IMR-90 (cell line): ENCODE results near the gene TAS2R14. TPM values are rescaled to one million over a fixed set of nuclear protein-coding genes. Genes with fewer than 3 reads are reported as not detected.

Experiments
- ATAC-seq: fragments of 200-7000 bp; cut with Tn5 transposase; 2 replicates; pipeline ENCODE4 v1.9.1; 2020; ENCODE audit warnings: low read depth, mild to moderate bottlenecking, moderate library complexity
- BruUV-seq: library from RNA; stranded (reverse); fragments of 400-500 nt; replicated peaks from 2 replicates; lab custom pipeline; 2021; lab: Mats Ljungman, UMichigan
- CTCF ChIA-PET: fragments of 300-600 bp; formaldehyde crosslinking; extraction: SDS; loops from one replicate; lab custom pipeline; 2021; ENCODE audit warnings: antibody characterized with exemption; lab: Yijun Ruan, JAX
- POLR2A ChIA-PET: fragments of 300-600 bp; sonication (Branson Sonifier 250); formaldehyde crosslinking; loops from one replicate; lab custom pipeline; 2022; ENCODE audit warnings: antibody characterized with exemption; ENCODE audit not compliant: unreplicated experiment; lab: Charles Lee
- DNase-seq: peaks from one replicate; pipeline ENCODE4 v3.0.0; 2013
- H2AFZ ChIP-seq: replicated peaks from 2 replicates; pipeline ENCODE3; 2013; ENCODE audit warnings: low read length, mild to moderate bottlenecking; ENCODE audit not compliant: poor library complexity
- H2AK5ac ChIP-seq: 2 replicates; pipeline ENCODE4 v1.6.1; 2013; ENCODE audit warnings: low read depth, low read length, inconsistent platforms
- H2AK9ac ChIP-seq: replicated peaks from 2 replicates; pipeline ENCODE3; 2013; ENCODE audit warnings: mild to moderate bottlenecking, low read depth, low read length, moderate library complexity; ENCODE audit not compliant: poor library complexity
- H2BK120ac ChIP-seq: 2 replicates; pipeline ENCODE4 v1.6.1; 2013; ENCODE audit warnings: low read depth, low read length, inconsistent platforms
- H2BK15ac ChIP-seq: 3 replicates; pipeline ENCODE4 v1.6.1; 2013; ENCODE audit warnings: low read depth, low read length, inconsistent platforms
- H2BK20ac ChIP-seq: 2 replicates; pipeline ENCODE4 v1.6.1; 2013; ENCODE audit warnings: low read depth, mild to moderate bottlenecking, inconsistent platforms, low read length, moderate library complexity
- H2BK5ac ChIP-seq: 2 replicates; pipeline ENCODE4 v1.6.1; 2013; ENCODE audit warnings: mild to moderate bottlenecking, low read depth, low read length, inconsistent platforms; ENCODE audit not compliant: poor library complexity, severe bottlenecking
- H3K14ac ChIP-seq: replicated peaks from 2 replicates; pipeline ENCODE4 v1.6.1; 2013; ENCODE audit warnings: low read depth, low read length, inconsistent platforms
- H3K18ac ChIP-seq: 2 replicates; pipeline ENCODE4 v1.6.1; 2013; ENCODE audit warnings: low read depth, low read length, control low read depth
- H3K23ac ChIP-seq: 2 replicates; pipeline ENCODE4 v1.6.1; 2013; ENCODE audit warnings: low read depth, low read length, inconsistent platforms
- H3K27ac ChIP-seq: 2 replicates; pipeline ENCODE4 v1.5.1; 2013; ENCODE audit warnings: mild to moderate bottlenecking, control low read depth, low read length; ENCODE audit not compliant: insufficient read depth
- H3K27me3 ChIP-seq: 2 replicates; pipeline ENCODE4 v1.6.1; 2013; ENCODE audit warnings: low read length; ENCODE audit not compliant: control insufficient read depth, insufficient read depth
- H3K36me3 ChIP-seq: 2 replicates; pipeline ENCODE4 v1.6.1; 2013; ENCODE audit warnings: low read length, mixed read lengths; ENCODE audit not compliant: control insufficient read depth, insufficient read depth
- H3K4ac ChIP-seq: 2 replicates; pipeline ENCODE4 v1.6.1; 2013; ENCODE audit warnings: low read depth, low read length, inconsistent platforms
- H3K4me1 ChIP-seq: 2 replicates; pipeline ENCODE4 v1.6.1; 2013; ENCODE audit warnings: low read length, mixed read lengths; ENCODE audit not compliant: control insufficient read depth, insufficient read depth
- H3K4me2 ChIP-seq: 2 replicates; pipeline ENCODE4 v1.6.1; 2013; ENCODE audit warnings: low read depth, mild to moderate bottlenecking, control low read depth, low read length, moderate library complexity
- H3K4me3 ChIP-seq: 2 replicates; pipeline ENCODE4 v1.5.1; 2013; ENCODE audit warnings: low read depth, mild to moderate bottlenecking, control low read depth, low read length, moderate library complexity; ENCODE audit not compliant: insufficient read depth
- H3K56ac ChIP-seq: 2 replicates; pipeline ENCODE4 v1.6.1; 2013; ENCODE audit warnings: low read length, inconsistent platforms; ENCODE audit not compliant: insufficient read depth; ENCODE audit errors: extremely low read depth
- H3K79me1 ChIP-seq, 2 experiments: 2 replicates each; pipeline ENCODE4 v1.6.1; 2013; ENCODE audit warnings: low read length in 2 of 2, inconsistent platforms in 1 of 2, low read depth in 1 of 2
- H3K9ac ChIP-seq: 2 replicates; pipeline ENCODE4 v1.6.1; 2013; ENCODE audit warnings: low read depth, low read length, control low read depth
- H3K9me1 ChIP-seq: 2 replicates; pipeline ENCODE4 v1.6.1; 2013; ENCODE audit warnings: low read length, inconsistent platforms; ENCODE audit not compliant: insufficient read depth
- H3K9me3 ChIP-seq: 2 replicates; pipeline ENCODE4 v1.6.1; 2013; ENCODE audit warnings: low read length; ENCODE audit not compliant: control insufficient read depth, insufficient read depth
- H4K20me1 ChIP-seq: 2 replicates; pipeline ENCODE4 v1.6.1; 2013; ENCODE audit warnings: low read length, inconsistent platforms; ENCODE audit not compliant: insufficient read depth
- H4K5ac ChIP-seq: 2 replicates; pipeline ENCODE4 v1.6.1; 2013; ENCODE audit warnings: mild to moderate bottlenecking, low read depth, low read length, control low read depth
- H4K8ac ChIP-seq, 2 experiments: 2 replicates each; pipeline ENCODE4 v1.6.1; 2013; ENCODE audit warnings: low read depth in 2 of 2, low read length in 2 of 2, control low read depth in 1 of 2, inconsistent platforms in 1 of 2
- H4K91ac ChIP-seq: 2 replicates; pipeline ENCODE4 v1.6.1; 2013; ENCODE audit warnings: low read depth, low read length, inconsistent platforms; ENCODE audit not compliant: insufficient read depth
- BHLHE40 ChIP-seq: fragments of 150-350 bp; IDR thresholded peaks from 2 replicates; pipeline ENCODE4 v1.6.1; 2016; ENCODE audit warnings: mild to moderate bottlenecking, low read depth, low read length
- SMC3 ChIP-seq: fragments of 150-350 bp; IDR thresholded peaks from 2 replicates; pipeline ENCODE4 v1.6.1; 2016; ENCODE audit warnings: low read depth, mild to moderate bottlenecking, antibody characterized with exemption, low read length, moderate library complexity
- WGBS, 2 experiments: methylation state at CpG; one replicate each; pipeline versions ENCODE4 v1.1.5 to v1.1.7; 2013; ENCODE audit warnings: missing lambda C conversion rate in 2 of 2; ENCODE audit not compliant: insufficient read length in 1 of 2; ENCODE audit errors: extremely low coverage in 2 of 2; 5-methylcytosine and 5-hydroxymethylcytosine counted together
- dilution Hi-C: fragments of 300-500 bp; cut with HindIII; formaldehyde crosslinking; loops from one replicate; pipeline ENCODE4 v1.14.3; 2018; ENCODE audit warnings: low sequenced_read_pairs; ENCODE audit not compliant: unreplicated experiment
- in situ Hi-C: fragments of 300-500 bp; cut with MboI; formaldehyde crosslinking; loops from 3 replicates; pipeline ENCODE4 v1.14.3; 2019; ENCODE audit warnings: low sequenced_read_pairs, inconsistent platforms, mixed read lengths
- intact Hi-C: fragments of 100-400 bp; cut with micrococcal nuclease; formaldehyde crosslinking; loops from 2 replicates; pipeline ENCODE4 v1.10.0; 2022
- polyA plus RNA-seq, 3 experiments: library from polyadenylated mRNA; depleted of rRNA; stranded (reverse); fragments of >200 nt; gene quantifications; 2 replicates each; pipeline ENCODE4 v1.2.3, GENCODE V29; 2012; ENCODE audit warnings: low replicate concordance in 1 of 3
- total RNA-seq: library from RNA; depleted of rRNA; stranded (reverse); fragments of >200 nt; gene quantifications from 2 replicates; pipeline ENCODE4 v1.2.3, GENCODE V29; 2012
- TF ChIP-seq, protein P1 (sequence below): conservative IDR thresholded peaks from 2 replicates; pipeline ENCODE4 v1.5.1; 2012; ENCODE audit warnings: mild to moderate bottlenecking, low read depth, low read length, improper control_type of control experiment

TAS2R14 gene
- total and polyA plus RNA-seq, 2 of the 4 experiments (the other 2 are of a cell fraction): 1.6 to 2.0 TPM

GRCh38 chr12:10928746-10929286, 10.2 kb downstream of the TAS2R14 start, which contains the start of gene PRH2:
PRH2 (plus strand) TSS chr12:10929236; CDS start chr12:10929274, 38 bp downstream.
- WGBS, 2 experiments: no CpG with 5 or more reads among the region's 5 CpGs
- Histone ChIP-seq H2BK120ac (no peak within 1 kb of the TSS), H2BK20ac (no peak within 1 kb of the TSS), H4K20me1 (no peaks in the 10 kb centered on the region), H3K9ac (no peak within 1 kb of the TSS), H3K9me1 (no peaks in the 10 kb centered on the region), H2AFZ (no peak within 1 kb of the TSS), H3K36me3 (no peaks in the 10 kb centered on the region), H2AK5ac (no peak within 1 kb of the TSS), H2BK15ac (no peak within 1 kb of the TSS), H3K27ac (no peak within 1 kb of the TSS), H3K27me3 (no peaks in the 10 kb centered on the region), H4K91ac (no peak within 1 kb of the TSS), H3K4me2 (no peak within 1 kb of the TSS), H3K4me3 (no peak within 1 kb of the TSS), H3K9me3 (no peaks in the 10 kb centered on the region), H3K56ac (no peak within 1 kb of the TSS), H3K23ac (no peak within 1 kb of the TSS), H3K4me1 (no peaks in the 10 kb centered on the region), H4K5ac (no peak within 1 kb of the TSS), H3K14ac (no peak within 1 kb of the TSS), H2BK5ac (no peak within 1 kb of the TSS), H3K18ac (no peak within 1 kb of the TSS), H2AK9ac (no peak within 1 kb of the TSS), H4K8ac (no peak within 1 kb of the TSS), H3K4ac (no peak within 1 kb of the TSS), H3K79me1 (peaks cover 3 to 6% of the 10 kb centered on the region in 2 experiments; a peak in 1 of 4 replicates)
- ATAC-seq (no peak), DNase-seq (no peak)
- dilution Hi-C loops (no loop called here), in situ Hi-C loops (no loop called here), intact Hi-C loops (no loop called here)
- ChIA-PET POLR2A (no interaction called here), CTCF (no interaction called here)
- BruUV-seq: no TSS peak
- TF ChIP-seq SMC3 (no peak), BHLHE40 (no peak)
- TF ChIP-seq, protein P1, sequence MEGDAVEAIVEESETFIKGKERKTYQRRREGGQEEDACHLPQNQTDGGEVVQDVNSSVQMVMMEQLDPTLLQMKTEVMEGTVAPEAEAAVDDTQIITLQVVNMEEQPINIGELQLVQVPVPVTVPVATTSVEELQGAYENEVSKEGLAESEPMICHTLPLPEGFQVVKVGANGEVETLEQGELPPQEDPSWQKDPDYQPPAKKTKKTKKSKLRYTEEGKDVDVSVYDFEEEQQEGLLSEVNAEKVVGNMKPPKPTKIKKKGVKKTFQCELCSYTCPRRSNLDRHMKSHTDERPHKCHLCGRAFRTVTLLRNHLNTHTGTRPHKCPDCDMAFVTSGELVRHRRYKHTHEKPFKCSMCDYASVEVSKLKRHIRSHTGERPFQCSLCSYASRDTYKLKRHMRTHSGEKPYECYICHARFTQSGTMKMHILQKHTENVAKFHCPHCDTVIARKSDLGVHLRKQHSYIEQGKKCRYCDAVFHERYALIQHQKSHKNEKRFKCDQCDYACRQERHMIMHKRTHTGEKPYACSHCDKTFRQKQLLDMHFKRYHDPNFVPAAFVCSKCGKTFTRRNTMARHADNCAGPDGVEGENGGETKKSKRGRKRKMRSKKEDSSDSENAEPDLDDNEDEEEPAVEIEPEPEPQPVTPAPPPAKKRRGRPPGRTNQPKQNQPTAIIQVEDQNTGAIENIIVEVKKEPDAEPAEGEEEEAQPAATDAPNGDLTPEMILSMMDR: no peak
